HG03520 (cell line): ENCODE results near the gene PIP4K2B.
"Not testable (repeated sequence)": the region's sequence is repeated elsewhere in the genome, so short reads cannot be mapped to it uniquely, and the experiment has no call there.

Experiments
- ATAC-seq: cut with Tn5 transposase; IDR thresholded peaks from one replicate; pipeline ENCODE4 v1.9.1; 2021; ENCODE audit warnings: mild to moderate bottlenecking, moderate library complexity; ENCODE audit not compliant: unreplicated experiment

The PIP4K2B gene

GRCh38 chr17:38799501-38800236 is at the start of gene PIP4K2B:
PIP4K2B (minus strand) TSS chr17:38799556; CDS start chr17:38799424, 132 bp downstream.
- peak; percentile 73 for ATAC-seq

- no peak for ATAC-seq
These were observed 49.2 kb upstream of the PIP4K2B start for GRCh38 chr17:38848557-38848891.

DNA sequence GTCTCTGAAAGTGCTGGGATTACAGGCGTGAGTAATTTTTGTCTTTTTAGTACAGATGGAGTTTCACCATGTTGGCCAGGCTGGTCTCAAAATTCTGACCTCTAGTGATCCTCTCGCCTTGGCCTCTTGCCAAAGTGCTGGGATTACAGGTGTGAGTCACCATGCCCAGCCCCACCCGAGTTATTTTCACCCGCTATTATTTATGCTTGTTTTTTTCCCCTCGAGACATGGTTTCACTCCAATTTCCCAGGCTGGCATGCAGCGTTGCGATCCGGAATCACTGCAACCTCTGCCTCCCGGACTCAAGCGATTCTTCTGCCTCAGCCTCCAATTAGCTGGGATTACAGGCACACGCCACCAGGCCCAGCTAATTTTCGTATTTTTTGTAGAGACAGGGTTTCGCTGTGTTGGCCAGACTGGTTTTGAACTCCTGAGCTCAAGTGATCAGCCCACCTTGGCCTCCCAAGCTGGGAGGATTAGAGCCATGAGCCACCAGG is 45.0 kb upstream of the PIP4K2B start:
- no peak for ATAC-seq

GRCh38 chr17:38825762-38826247 is 26.4 kb upstream of the PIP4K2B start:
- no peak for ATAC-seq

DNA sequence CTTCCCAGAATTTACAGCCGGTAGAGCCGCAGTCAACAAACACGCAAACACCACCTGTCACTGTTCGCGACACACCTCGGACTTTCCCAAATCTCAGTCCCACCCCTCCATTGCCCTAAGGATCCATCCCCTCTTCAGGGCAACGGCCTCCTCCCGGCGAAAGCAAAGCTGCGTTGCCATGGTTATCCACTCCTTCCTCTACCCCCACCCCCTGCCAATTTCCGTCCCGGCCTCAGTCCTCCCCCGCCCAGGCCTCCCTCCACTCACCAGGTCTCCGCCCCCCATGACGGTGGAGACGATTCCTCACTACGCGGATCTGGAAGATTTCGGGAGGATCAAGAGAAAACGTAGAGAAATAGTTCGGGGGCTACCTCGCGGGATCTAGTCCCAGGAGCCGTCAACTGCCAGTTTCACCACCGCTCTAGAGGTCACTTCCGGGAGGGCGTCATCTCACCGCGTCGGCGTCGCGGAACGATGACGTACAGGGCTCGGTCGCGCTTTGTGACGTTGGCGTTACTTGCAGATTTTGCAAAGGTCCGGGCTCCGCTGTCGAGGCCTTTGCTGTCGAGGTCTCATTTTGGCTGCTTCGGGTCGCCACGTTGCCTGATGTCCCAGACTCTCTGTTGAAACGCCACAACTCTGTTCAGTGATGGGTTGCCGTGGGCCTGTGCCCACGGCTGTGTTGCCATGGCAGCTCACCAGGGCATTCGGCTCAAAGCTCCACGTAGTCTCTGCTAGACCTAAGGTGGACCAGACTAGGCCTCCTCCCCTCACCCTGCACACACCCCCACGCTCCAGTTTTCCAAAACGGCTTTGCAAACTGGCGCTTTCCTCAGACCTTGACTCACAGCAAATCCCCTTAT is 25.8 kb upstream of the PIP4K2B start, which contains the start of gene CWC25:
TSS of gene CWC25 (minus strand) at position 423 of the 863 bp plus-strand sequence. CDS start at position 285, 138 bp downstream.
- ATAC-seq, result peak; percentile 61

DNA sequence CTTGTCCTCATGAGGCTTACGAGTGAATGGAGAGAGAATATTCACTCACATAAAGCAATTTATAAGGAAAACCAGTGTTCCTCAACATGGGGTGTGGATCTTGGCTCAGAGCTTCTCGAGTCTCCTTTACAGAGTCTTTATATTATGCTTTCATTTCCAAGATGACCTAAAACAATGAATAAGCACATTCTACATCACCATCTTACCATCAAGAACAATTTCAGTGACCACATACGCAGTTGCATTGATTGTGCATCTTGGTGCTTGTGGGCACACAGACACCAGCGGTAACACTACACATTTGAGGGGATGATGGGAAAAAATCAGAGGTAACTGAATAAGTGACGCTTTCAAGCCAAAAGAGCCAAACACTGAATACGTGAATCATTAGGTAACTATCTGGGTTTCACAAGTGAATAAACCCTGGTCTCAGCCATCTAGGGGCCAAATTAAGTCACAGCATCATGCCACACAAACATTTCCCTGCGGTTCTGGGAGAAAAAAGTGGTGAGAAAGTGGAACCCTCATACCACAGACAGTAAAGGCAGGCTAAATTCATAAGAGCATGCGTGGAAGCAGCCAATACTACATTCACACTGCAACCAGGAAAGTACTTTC is 16.3 kb upstream of the PIP4K2B start:
- no peak for ATAC-seq

DNA sequence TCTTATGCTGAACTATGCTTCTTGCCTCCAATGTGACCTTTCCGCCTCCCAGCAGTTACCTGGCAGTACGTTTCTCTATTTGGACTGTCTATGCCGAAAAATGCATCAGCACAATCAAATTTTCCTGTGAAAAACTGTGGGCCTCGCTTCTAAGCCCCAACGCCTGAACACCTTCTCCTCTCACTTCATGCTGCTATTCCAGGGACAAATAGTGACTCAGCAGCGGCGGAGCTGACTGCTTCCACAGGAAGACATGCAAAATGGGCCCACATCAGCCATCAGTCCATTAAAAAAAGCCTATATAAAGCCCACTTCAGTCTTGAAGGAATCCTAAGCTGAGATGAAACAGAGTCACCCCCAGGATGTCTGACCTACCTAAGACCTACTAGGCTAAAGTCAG is 10.5 kb upstream of the PIP4K2B start:
- ATAC-seq, result no peak

- no peak for ATAC-seq
These were observed 943 bp upstream of the PIP4K2B start for GRCh38 chr17:38800237-38800760.

- peak; percentile 11 for ATAC-seq
These were observed 499 bp downstream of the PIP4K2B start for GRCh38 chr17:38798614-38799500.

DNA sequence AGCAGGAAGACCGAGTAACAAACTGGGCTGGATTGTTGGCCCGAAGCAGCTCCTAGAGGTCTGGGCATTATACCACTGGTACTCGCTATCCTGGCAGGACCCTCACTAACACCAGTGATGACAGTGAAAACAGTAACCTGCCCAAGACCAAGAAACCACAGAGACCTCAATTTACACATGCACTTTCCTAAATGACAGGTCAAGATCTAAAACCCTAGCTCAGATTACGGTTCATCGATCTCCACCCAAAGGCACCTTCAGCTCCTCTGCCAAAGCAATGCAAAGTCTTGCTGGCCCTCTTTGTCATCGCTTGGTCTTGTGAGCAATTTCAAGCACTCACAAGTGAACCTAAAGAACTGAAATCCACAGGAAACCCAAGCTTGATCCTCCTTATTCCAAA is 1.5 kb downstream of the PIP4K2B start:
- ATAC-seq, result no peak

DNA sequence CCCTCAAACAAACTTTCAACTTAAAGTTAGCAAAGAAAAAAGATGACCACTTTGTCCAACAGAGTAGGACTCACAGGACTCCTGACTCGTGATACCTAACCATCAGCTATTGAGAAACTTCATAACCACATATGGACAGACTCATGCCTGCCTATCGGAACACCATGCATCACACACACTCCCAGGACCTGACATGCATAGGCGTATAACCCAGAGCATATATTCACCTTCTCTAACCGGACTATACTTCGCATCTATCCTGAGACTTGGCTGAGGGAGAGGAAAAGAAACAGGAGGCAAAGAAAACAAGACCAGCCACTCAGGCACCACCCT is 2.2 kb downstream of the PIP4K2B start:
- ATAC-seq, result no peak

- ATAC-seq, result no peak
These were observed 2.8 kb downstream of the PIP4K2B start for GRCh38 chr17:38796451-38797157.

- no peak for ATAC-seq
These were observed 5.1 kb downstream of the PIP4K2B start for GRCh38 chr17:38794221-38794620.

- no peak for ATAC-seq
These were observed 8.2 kb downstream of the PIP4K2B start for GRCh38 chr17:38791162-38791561.

DNA sequence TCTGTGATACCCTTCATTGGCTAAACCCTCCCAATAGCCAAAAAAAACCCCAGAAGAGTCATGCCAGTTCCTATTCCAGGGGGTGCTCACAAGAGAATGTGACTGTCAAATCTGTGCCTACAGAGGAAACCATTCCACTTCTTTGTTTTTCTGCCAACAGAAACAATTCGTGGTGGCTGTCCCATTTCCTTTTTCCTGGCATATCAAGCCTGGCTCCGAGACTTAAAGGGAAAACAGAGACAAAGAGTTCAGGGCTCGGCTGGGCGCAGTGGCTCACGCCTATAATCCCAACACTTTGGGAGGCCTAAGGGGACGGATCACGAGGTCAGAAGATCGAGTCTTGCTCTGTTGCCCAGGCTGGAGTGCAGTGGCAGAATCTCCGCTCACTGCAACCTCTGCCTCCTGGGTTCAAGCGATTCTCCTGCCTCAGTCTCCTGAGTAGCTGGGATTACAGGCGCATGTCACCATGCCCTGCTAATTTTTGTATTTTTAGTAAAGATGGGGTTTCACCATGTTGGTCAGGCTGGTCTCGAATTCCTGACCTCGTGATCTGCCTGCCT is 9.1 kb downstream of the PIP4K2B start:
- ATAC-seq, result not testable (repeated sequence)

DNA sequence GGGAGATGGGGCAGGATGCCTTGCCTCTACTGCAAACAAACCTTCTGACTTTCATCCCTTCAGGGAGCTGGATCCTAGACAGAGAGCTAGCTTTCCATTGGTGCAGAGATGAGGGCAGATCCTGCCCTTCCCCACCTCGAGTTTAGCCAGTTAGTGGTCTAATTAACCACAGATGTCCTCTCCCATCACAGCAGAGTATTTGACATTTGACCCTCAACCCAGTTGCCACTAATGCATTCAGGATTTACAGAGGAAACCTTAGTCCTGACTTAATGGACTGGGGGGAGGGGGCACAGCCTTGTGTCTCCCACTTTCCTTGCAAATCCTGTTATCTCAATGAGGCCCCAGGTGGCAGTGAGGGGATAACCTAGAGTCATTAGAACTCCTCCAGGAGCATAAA is 10.2 kb downstream of the PIP4K2B start:
- no peak for ATAC-seq

DNA sequence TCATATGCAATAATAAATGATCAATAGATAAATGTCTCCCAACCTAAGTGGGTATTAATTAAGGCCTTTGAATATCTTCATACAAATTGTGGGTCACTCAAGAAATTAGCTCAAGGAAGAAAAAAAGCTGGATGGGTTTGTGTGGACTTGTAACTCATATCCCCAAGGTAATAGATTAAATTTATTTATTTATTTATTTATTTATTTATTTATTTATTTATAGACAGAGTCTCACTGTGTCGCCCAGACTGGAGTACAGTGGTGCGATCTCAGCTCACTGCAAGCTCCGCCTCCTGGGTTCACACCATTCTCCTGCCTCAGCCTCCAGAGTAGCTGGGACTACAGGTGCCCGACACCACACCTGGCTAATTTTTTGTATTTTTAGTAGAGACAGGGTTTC is 11.4 kb downstream of the PIP4K2B start:
- not testable (repeated sequence) for ATAC-seq

DNA sequence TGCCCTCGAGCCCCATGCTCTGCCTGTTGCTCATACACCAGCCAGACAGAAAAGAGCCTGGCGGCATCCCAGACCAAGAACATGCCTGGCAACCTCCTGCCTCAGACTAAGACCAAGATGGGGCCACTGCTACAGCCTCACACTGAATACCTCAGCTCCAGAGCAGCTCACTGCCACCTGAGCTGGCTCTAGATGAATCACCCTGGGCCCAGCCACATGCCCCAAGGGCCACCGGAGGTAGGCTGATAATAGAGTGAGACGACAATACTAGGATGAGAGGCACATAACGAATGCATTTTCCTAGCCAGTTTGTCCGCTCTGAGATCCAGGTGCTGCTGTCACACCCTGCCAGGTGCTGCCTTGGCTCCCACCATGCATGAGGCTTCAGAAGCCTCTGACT is 13.0 kb downstream of the PIP4K2B start:
- no peak for ATAC-seq

GRCh38 chr17:38783227-38783626 is 16.1 kb downstream of the PIP4K2B start:
- ATAC-seq, result no peak
